ENCODE results near the gene TMPRSS15. TPM values are rescaled to one million over a fixed set of nuclear protein-coding genes. Genes with fewer than 3 reads are reported as not detected.

TMPRSS15 gene
- polyA plus RNA-seq, 2 of the 4 experiments (the other 2 are of a cell fraction): 0.14 TPM; not detected in 1

- FAIRE-seq (no peak), DNase-seq (ENCODE audit: low read depth in 1 of 2, low spot score in 1 of 2) (no peak), ATAC-seq (no peak)
- WGBS (ENCODE audit: missing lambda C conversion rate): 20% methylated on average over 12 of the region's 22 CpGs
- ChIA-PET CTCF (no interaction called here), POLR2A (no interaction called here)
- H3K9me3 ChIP-seq: no peaks in the 10 kb centered on the region
- no peaks in the 10 kb centered on the region for H3K4me1 ChIP-seq
- H3K4me3 ChIP-seq: no peak overlapping the region; the same call in 2 of the 3 replicates
- H3K27ac ChIP-seq: no peak overlapping the region
- H3K4me2 ChIP-seq: peak overlapping the region; percentile 47; the same call in 2 of the 3 replicates
- no peak for TF ChIP-seq EP300 (IDR thresholded peaks at IDR 0.05)
- no peak for TF ChIP-seq MAX (IDR thresholded peaks at IDR 0.05)
- no peak for TF ChIP-seq MYC (IDR thresholded peaks at IDR 0.05; ENCODE audit: borderline replicate concordance, low read length)
- TF ChIP-seq RCOR1 (IDR thresholded peaks at IDR 0.05; ENCODE audit: low read depth, low read length): no peak
- TF ChIP-seq SREBF2 (IDR thresholded peaks at IDR 0.05): no peak
Measured at GRCh38 chr21:18245464-18245967, 158.1 kb downstream of the TMPRSS15 start.

GRCh38 chr21:18244671-18245463 lies 158.7 kb downstream of the TMPRSS15 start, which contains the start of gene CHODL:
CHODL (plus strand) TSS chr21:18244833; CDS start chr21:18245224, 391 bp downstream.
- Histone ChIP-seq H3K27ac (no peak within 1 kb of the TSS), H3K9me3 (no peaks in the 10 kb centered on the region), H3K4me3 (no peak within 1 kb of the TSS; the same call in 2 of the 3 replicates), H3K4me2 (peak within 1 kb of the TSS; percentile 47; the same call in 2 of the 3 replicates), H3K4me1 (no peaks in the 10 kb centered on the region)
- FAIRE-seq: no peak
- peak; percentile 24; a peak in 1 of 6 replicates for ATAC-seq
- ChIA-PET POLR2A (no interaction called here), CTCF (no interaction called here)
- DNase-seq (ENCODE audit: low read depth in 1 of 2, low spot score in 1 of 2): no peak
- TF ChIP-seq RFX5 (IDR thresholded peaks at IDR 0.05) (no peak), TP53 (CRISPR knock-in tag; IDR thresholded peaks at IDR 0.05) (no peak)
- 16% methylated on average over 20 of the region's 72 CpGs for WGBS (ENCODE audit: missing lambda C conversion rate)

- POLR2A ChIA-PET: no interaction called here
- CTCF ChIA-PET: no interaction called here
- no peak for ATAC-seq
Measured at GRCh38 chr21:18235545-18235944, 168.0 kb downstream of the TMPRSS15 start.

More at GRCh38 chr21:18235545-18235944, 168.0 kb downstream of the TMPRSS15 start:
- 3% methylated on average over 1 of the region's 1 CpG for WGBS (ENCODE audit: missing lambda C conversion rate)
- DNase-seq (ENCODE audit: low read depth in 1 of 2, low spot score in 1 of 2) (no peak), FAIRE-seq (no peak)
- Histone ChIP-seq H3K4me2 (no peak overlapping the region), H3K27ac (no peak overlapping the region), H3K9me3 (no peaks in the 10 kb centered on the region), H3K4me3 (no peak overlapping the region), H3K4me1 (no peaks in the 10 kb centered on the region)
- TF ChIP-seq EP300 (IDR thresholded peaks at IDR 0.05) (no peak), NPAS2 (CRISPR knock-in tag; IDR thresholded peaks at IDR 0.05; ENCODE audit: borderline replicate concordance) (no peak), MAX (IDR thresholded peaks at IDR 0.05) (no peak), ATOH8 (CRISPR knock-in tag; IDR thresholded peaks at IDR 0.05; ENCODE audit: low read depth) (no peak), ZC3H11A (IDR thresholded peaks at IDR 0.05) (no peak), HMGXB4 (CRISPR knock-in tag; IDR thresholded peaks at IDR 0.05; ENCODE audit: borderline replicate concordance) (no peak), TFCP2L1 (CRISPR knock-in tag; IDR thresholded peaks at IDR 0.05) (no peak), RARB (CRISPR knock-in tag; IDR thresholded peaks at IDR 0.05) (no peak), RNF2 (IDR thresholded peaks at IDR 0.05; ENCODE audit: borderline replicate concordance, low read depth) (no peak), CTCF (IDR thresholded peaks at IDR 0.05) (no peak), PBX3 (IDR thresholded peaks at IDR 0.05) (no peak), SREBF2 (IDR thresholded peaks at IDR 0.05) (no peak)
